ENCODE data around the gene FPGT. TPM values are rescaled to one million over a fixed set of nuclear protein-coding genes. Genes with fewer than 3 reads are reported as not detected.

The FPGT gene
- total and polyA plus RNA-seq, 9 of the 15 experiments (the other 6 are each of a cell fraction or from before 2014, with no cell fraction given) = 11.6 to 24.3 (median 22.5) TPM

GRCh38 chr1:74197657-74198552, at the start of gene FPGT, which contains the start of gene LRRIQ3 (continued):
- TF ChIP-seq NCOA2 (IDR thresholded peaks at IDR 0.05; ENCODE audit: partially characterized antibody in 2 of 2) (no peak), CBX3 (IDR thresholded peaks at IDR 0.05; ENCODE audit: borderline replicate concordance in 1 of 2, low read length in 2 of 2) (no peak), FOXA3 (CRISPR knock-in tag; conservative IDR thresholded peaks at IDR 0.05 in 1 of 2, IDR thresholded peaks at IDR 0.05 in 1 of 2) (no peak), ZNF384 (IDR thresholded peaks at IDR 0.05; ENCODE audit: low read depth, low read length) (no peak), CHD2 (IDR thresholded peaks at IDR 0.05; ENCODE audit: low read depth, low read length) (0 out of 2 replicates have a peak, but pooled peaks have one; percentile 22), ETV1 (tag; conservative IDR thresholded peaks at IDR 0.05; ENCODE audit: low read depth) (peak; percentile 88), ILK (tag; IDR thresholded peaks at IDR 0.05; ENCODE audit: borderline replicate concordance, low read depth) (no peak), TBP (optimal IDR thresholded peaks at IDR 0.05; ENCODE audit: low read depth, low read length) (peak; percentile 29), KLF16 (IDR thresholded peaks at IDR 0.05) (no peak), BHLHE40 (IDR thresholded peaks at IDR 0.05; ENCODE audit: low read length) (no peak), SIN3B (IDR thresholded peaks at IDR 0.05; ENCODE audit: low read depth) (no peak), ZNF507 (tag; conservative IDR thresholded peaks at IDR 0.05) (no peak), TEAD1 (CRISPR knock-in tag; IDR thresholded peaks at IDR 0.05) (no peak)
- TF ChIP-seq, protein P1, sequence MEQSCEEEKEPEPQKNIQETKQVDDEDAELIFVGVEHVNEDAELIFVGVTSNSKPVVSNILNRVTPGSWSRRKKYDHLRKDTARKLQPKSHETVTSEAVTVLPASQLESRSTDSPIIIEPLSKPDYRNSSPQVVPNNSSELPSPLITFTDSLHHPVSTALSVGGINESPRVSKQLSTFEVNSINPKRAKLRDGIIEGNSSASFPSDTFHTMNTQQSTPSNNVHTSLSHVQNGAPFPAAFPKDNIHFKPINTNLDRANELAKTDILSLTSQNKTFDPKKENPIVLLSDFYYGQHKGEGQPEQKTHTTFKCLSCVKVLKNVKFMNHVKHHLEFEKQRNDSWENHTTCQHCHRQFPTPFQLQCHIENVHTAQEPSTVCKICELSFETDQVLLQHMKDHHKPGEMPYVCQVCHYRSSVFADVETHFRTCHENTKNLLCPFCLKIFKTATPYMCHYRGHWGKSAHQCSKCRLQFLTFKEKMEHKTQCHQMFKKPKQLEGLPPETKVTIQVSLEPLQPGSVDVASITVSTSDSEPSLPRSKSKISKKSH (CRISPR knock-in tag; IDR thresholded peaks at IDR 0.05) = no peak
- TF ChIP-seq, protein P2, sequence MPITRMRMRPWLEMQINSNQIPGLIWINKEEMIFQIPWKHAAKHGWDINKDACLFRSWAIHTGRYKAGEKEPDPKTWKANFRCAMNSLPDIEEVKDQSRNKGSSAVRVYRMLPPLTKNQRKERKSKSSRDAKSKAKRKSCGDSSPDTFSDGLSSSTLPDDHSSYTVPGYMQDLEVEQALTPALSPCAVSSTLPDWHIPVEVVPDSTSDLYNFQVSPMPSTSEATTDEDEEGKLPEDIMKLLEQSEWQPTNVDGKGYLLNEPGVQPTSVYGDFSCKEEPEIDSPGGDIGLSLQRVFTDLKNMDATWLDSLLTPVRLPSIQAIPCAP (CRISPR knock-in tag; IDR thresholded peaks at IDR 0.05; ENCODE audit: borderline replicate concordance) = no peak
- TF ChIP-seq, protein P3, sequence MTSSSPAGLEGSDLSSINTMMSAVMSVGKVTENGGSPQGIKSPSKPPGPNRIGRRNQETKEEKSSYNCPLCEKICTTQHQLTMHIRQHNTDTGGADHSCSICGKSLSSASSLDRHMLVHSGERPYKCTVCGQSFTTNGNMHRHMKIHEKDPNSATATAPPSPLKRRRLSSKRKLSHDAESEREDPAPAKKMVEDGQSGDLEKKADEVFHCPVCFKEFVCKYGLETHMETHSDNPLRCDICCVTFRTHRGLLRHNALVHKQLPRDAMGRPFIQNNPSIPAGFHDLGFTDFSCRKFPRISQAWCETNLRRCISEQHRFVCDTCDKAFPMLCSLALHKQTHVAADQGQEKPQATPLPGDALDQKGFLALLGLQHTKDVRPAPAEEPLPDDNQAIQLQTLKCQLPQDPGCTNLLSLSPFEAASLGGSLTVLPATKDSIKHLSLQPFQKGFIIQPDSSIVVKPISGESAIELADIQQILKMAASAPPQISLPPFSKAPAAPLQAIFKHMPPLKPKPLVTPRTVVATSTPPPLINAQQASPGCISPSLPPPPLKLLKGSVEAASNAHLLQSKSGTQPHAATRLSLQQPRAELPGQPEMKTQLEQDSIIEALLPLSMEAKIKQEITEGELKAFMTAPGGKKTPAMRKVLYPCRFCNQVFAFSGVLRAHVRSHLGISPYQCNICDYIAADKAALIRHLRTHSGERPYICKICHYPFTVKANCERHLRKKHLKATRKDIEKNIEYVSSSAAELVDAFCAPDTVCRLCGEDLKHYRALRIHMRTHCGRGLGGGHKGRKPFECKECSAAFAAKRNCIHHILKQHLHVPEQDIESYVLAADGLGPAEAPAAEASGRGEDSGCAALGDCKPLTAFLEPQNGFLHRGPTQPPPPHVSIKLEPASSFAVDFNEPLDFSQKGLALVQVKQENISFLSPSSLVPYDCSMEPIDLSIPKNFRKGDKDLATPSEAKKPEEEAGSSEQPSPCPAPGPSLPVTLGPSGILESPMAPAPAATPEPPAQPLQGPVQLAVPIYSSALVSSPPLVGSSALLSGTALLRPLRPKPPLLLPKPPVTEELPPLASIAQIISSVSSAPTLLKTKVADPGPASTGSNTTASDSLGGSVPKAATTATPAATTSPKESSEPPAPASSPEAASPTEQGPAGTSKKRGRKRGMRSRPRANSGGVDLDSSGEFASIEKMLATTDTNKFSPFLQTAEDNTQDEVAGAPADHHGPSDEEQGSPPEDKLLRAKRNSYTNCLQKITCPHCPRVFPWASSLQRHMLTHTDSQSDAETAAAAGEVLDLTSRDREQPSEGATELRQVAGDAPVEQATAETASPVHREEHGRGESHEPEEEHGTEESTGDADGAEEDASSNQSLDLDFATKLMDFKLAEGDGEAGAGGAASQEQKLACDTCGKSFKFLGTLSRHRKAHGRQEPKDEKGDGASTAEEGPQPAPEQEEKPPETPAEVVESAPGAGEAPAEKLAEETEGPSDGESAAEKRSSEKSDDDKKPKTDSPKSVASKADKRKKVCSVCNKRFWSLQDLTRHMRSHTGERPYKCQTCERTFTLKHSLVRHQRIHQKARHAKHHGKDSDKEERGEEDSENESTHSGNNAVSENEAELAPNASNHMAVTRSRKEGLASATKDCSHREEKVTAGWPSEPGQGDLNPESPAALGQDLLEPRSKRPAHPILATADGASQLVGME (CRISPR knock-in tag; IDR thresholded peaks at IDR 0.05) = no peak

Measured in K562 (cell line).